Dendritic cell treated with granulocyte-macrophage colony-stimulating factor and Interleukin-4, amounts not matched to agents 40 ng/mL and 50 ng/mL, for 4 days (primary cell): ENCODE results near the gene TFCP2L1.

Experiments used
- H3K27ac Mint-ChIP-seq: one replicate; pipeline ENCODE4 v1.8.0; 2022; ENCODE audit warnings: mild to moderate bottlenecking, mixed read lengths
- H3K27me3 Mint-ChIP-seq: one replicate; pipeline ENCODE4 v1.8.0; 2022; ENCODE audit warnings: mild to moderate bottlenecking, mixed read lengths
- H3K36me3 Mint-ChIP-seq: one replicate; pipeline ENCODE4 v1.8.0; 2022; ENCODE audit warnings: low read depth, mixed read lengths
- H3K4me1 Mint-ChIP-seq: one replicate; pipeline ENCODE4 v1.8.0; 2022; ENCODE audit warnings: low read depth, mixed read lengths
- H3K4me3 Mint-ChIP-seq: one replicate; pipeline ENCODE4 v1.8.0; 2022; ENCODE audit warnings: mild to moderate bottlenecking, moderate library complexity, mixed read lengths
- H3K9me3 Mint-ChIP-seq: one replicate; pipeline ENCODE4 v1.8.0; 2022; ENCODE audit warnings: mixed read lengths
- intact Hi-C: fragments of 100-400 bp; cut with micrococcal nuclease; formaldehyde crosslinking; loops from one replicate; pipeline ENCODE4 v1.15.0; 2022

The TFCP2L1 gene

GRCh38 chr2:121248766-121249343, 36.1 kb downstream of the TFCP2L1 start:
- no peak overlapping the region for H3K4me3 Mint-ChIP-seq
- intact Hi-C loops: no loop called here

GRCh38 chr2:121247971-121248370, 37.0 kb downstream of the TFCP2L1 start:
- Mint-ChIP-seq H3K4me3 (no peak overlapping the region), H3K36me3 (no peaks in the 10 kb centered on the region), H3K4me1 (no peaks in the 10 kb centered on the region)

More at GRCh38 chr2:121248766-121249343, 36.1 kb downstream of the TFCP2L1 start:
- no peaks in the 10 kb centered on the region for H3K4me1 Mint-ChIP-seq
- no peak overlapping the region for H3K27ac Mint-ChIP-seq
- peaks cover 1% of the 10 kb centered on the region for H3K27me3 Mint-ChIP-seq
- no peaks in the 10 kb centered on the region for H3K9me3 Mint-ChIP-seq
- no peaks in the 10 kb centered on the region for H3K36me3 Mint-ChIP-seq

GRCh38 chr2:121247534-121247933, 37.5 kb downstream of the TFCP2L1 start:
- Mint-ChIP-seq H3K27me3 (peaks cover 1% of the 10 kb centered on the region), H3K36me3 (no peaks in the 10 kb centered on the region), H3K27ac (no peak overlapping the region), H3K9me3 (no peaks in the 10 kb centered on the region), H3K4me1 (no peaks in the 10 kb centered on the region), H3K4me3 (no peak overlapping the region)
- intact Hi-C loops: no loop called here

More at GRCh38 chr2:121247971-121248370, 37.0 kb downstream of the TFCP2L1 start:
- Mint-ChIP-seq H3K9me3 (no peaks in the 10 kb centered on the region), H3K27me3 (peaks cover 1% of the 10 kb centered on the region), H3K27ac (no peak overlapping the region)
- intact Hi-C loops: no loop called here

GRCh38 chr2:121246704-121247255, 38.2 kb downstream of the TFCP2L1 start:
- Mint-ChIP-seq H3K4me1 (no peaks in the 10 kb centered on the region), H3K36me3 (no peaks in the 10 kb centered on the region), H3K4me3 (no peak overlapping the region), H3K9me3 (no peaks in the 10 kb centered on the region), H3K27me3 (peaks cover 1% of the 10 kb centered on the region), H3K27ac (no peak overlapping the region)
- intact Hi-C loops: no loop called here

GRCh38 chr2:121245913-121246312, 39.1 kb downstream of the TFCP2L1 start:
- H3K27me3 Mint-ChIP-seq: peaks cover 1% of the 10 kb centered on the region
- H3K4me1 Mint-ChIP-seq: no peaks in the 10 kb centered on the region
- no peak overlapping the region for H3K4me3 Mint-ChIP-seq
- no peaks in the 10 kb centered on the region for H3K36me3 Mint-ChIP-seq
- H3K9me3 Mint-ChIP-seq: no peaks in the 10 kb centered on the region
- no peak overlapping the region for H3K27ac Mint-ChIP-seq
- intact Hi-C loops: no loop called here

GRCh38 chr2:121245120-121245820, 39.7 kb downstream of the TFCP2L1 start:
- H3K27me3 Mint-ChIP-seq: peaks cover 1% of the 10 kb centered on the region
- H3K9me3 Mint-ChIP-seq: no peaks in the 10 kb centered on the region
- H3K27ac Mint-ChIP-seq: no peak overlapping the region
- H3K4me3 Mint-ChIP-seq: no peak overlapping the region
- intact Hi-C loops: no loop called here
- H3K4me1 Mint-ChIP-seq: no peaks in the 10 kb centered on the region
- no peaks in the 10 kb centered on the region for H3K36me3 Mint-ChIP-seq

- intact Hi-C loops: no loop called here
- Mint-ChIP-seq H3K27ac (no peak overlapping the region), H3K27me3 (peaks cover 1% of the 10 kb centered on the region), H3K4me3 (no peak overlapping the region), H3K36me3 (no peaks in the 10 kb centered on the region), H3K9me3 (no peaks in the 10 kb centered on the region), H3K4me1 (no peaks in the 10 kb centered on the region)
These were observed 40.4 kb downstream of the TFCP2L1 start for GRCh38 chr2:121244616-121245015.

- intact Hi-C loops: no loop called here
- Mint-ChIP-seq H3K27ac (no peak overlapping the region), H3K9me3 (no peaks in the 10 kb centered on the region), H3K4me3 (no peak overlapping the region), H3K36me3 (no peaks in the 10 kb centered on the region), H3K4me1 (no peaks in the 10 kb centered on the region), H3K27me3 (peaks cover 1% of the 10 kb centered on the region)
These were observed 41.1 kb downstream of the TFCP2L1 start for GRCh38 chr2:121243821-121244460.

- H3K27ac Mint-ChIP-seq: no peak overlapping the region
- intact Hi-C loops: no loop called here
- H3K4me3 Mint-ChIP-seq: no peak overlapping the region
- peaks cover 1% of the 10 kb centered on the region for H3K27me3 Mint-ChIP-seq
- no peaks in the 10 kb centered on the region for H3K4me1 Mint-ChIP-seq
- no peaks in the 10 kb centered on the region for H3K9me3 Mint-ChIP-seq
- H3K36me3 Mint-ChIP-seq: no peaks in the 10 kb centered on the region
These were observed 42.0 kb downstream of the TFCP2L1 start for GRCh38 chr2:121242976-121243375.

- Mint-ChIP-seq H3K4me3 (no peak overlapping the region), H3K27me3 (no peaks in the 10 kb centered on the region)
These were observed 42.7 kb downstream of the TFCP2L1 start for GRCh38 chr2:121242175-121242875.

GRCh38 chr2:121241466-121241865, 43.5 kb downstream of the TFCP2L1 start:
- peaks cover 4% of the 10 kb centered on the region for H3K27me3 Mint-ChIP-seq

More at GRCh38 chr2:121242175-121242875, 42.7 kb downstream of the TFCP2L1 start:
- H3K27ac Mint-ChIP-seq: no peak overlapping the region
- H3K9me3 Mint-ChIP-seq: no peaks in the 10 kb centered on the region
- H3K4me1 Mint-ChIP-seq: no peaks in the 10 kb centered on the region
- H3K36me3 Mint-ChIP-seq: no peaks in the 10 kb centered on the region
- intact Hi-C loops: no loop called here

GRCh38 chr2:121240436-121240835, 44.6 kb downstream of the TFCP2L1 start:
- Mint-ChIP-seq H3K9me3 (no peaks in the 10 kb centered on the region), H3K36me3 (no peaks in the 10 kb centered on the region), H3K27me3 (peaks cover 5% of the 10 kb centered on the region), H3K27ac (no peak overlapping the region), H3K4me3 (no peak overlapping the region), H3K4me1 (no peaks in the 10 kb centered on the region)
- intact Hi-C loops: no loop called here

More at GRCh38 chr2:121241466-121241865, 43.5 kb downstream of the TFCP2L1 start:
- no peaks in the 10 kb centered on the region for H3K36me3 Mint-ChIP-seq
- intact Hi-C loops: no loop called here
- H3K4me3 Mint-ChIP-seq: no peak overlapping the region
- H3K27ac Mint-ChIP-seq: no peak overlapping the region
- no peaks in the 10 kb centered on the region for H3K9me3 Mint-ChIP-seq
- H3K4me1 Mint-ChIP-seq: no peaks in the 10 kb centered on the region

GRCh38 chr2:121239969-121240368, 45.0 kb downstream of the TFCP2L1 start:
- intact Hi-C loops: no loop called here
- no peaks in the 10 kb centered on the region for H3K36me3 Mint-ChIP-seq
- no peaks in the 10 kb centered on the region for H3K4me1 Mint-ChIP-seq
- H3K4me3 Mint-ChIP-seq: no peak overlapping the region
- H3K9me3 Mint-ChIP-seq: no peaks in the 10 kb centered on the region
- H3K27me3 Mint-ChIP-seq: peaks cover 5% of the 10 kb centered on the region
- no peak overlapping the region for H3K27ac Mint-ChIP-seq

- Mint-ChIP-seq H3K27ac (no peak overlapping the region), H3K4me3 (no peak overlapping the region), H3K9me3 (no peaks in the 10 kb centered on the region), H3K36me3 (no peaks in the 10 kb centered on the region), H3K4me1 (no peaks in the 10 kb centered on the region), H3K27me3 (peaks cover 5% of the 10 kb centered on the region)
- intact Hi-C loops: no loop called here
These were observed 45.5 kb downstream of the TFCP2L1 start for GRCh38 chr2:121239471-121239870.
